ENCODE results near the gene KCNK13. TPM values are rescaled to one million over a fixed set of nuclear protein-coding genes. Genes with fewer than 3 reads are reported as not detected.
"Not testable (repeated sequence)": the region's sequence is repeated elsewhere in the genome, so short reads cannot be mapped to it uniquely, and the experiment has no call there.

The KCNK13 gene
- polyA plus RNA-seq (ENCODE audit: insufficient read length in 3 of 3): under 1 TPM; 0.13 to 0.33 (median 0.15) TPM
- long read RNA-seq, donor 1, partial matches to known transcripts: 0 of 1 reads
- long read RNA-seq, donor 1, other reads (novel, unspliced or antisense): 0 of 1 reads
- long read RNA-seq, donor 2, partial matches to known transcripts: 0 of 1 reads
- long read RNA-seq, donor 2, other reads (novel, unspliced or antisense): 0 of 1 reads
- long read RNA-seq, donor 3: 0 reads
- long read RNA-seq, donor 4: 0 reads
- long read RNA-seq, donor 5: 0 reads
- long read RNA-seq, donor 6: 0 reads
- long read RNA-seq, donor 7: 0 reads
- long read RNA-seq, donor 8: 0 reads
- long read RNA-seq, donor 9: 0 reads
- long read RNA-seq, donor 10: 0 reads
- long read RNA-seq, donor 11: 0 reads
- long read RNA-seq, donor 12, partial matches to known transcripts: 0 of 1 reads
- long read RNA-seq, donor 12, other reads (novel, unspliced or antisense): 0 of 1 reads
- long read RNA-seq, donor 13: 0 reads
- long read RNA-seq, donor 14: 0 reads
- long read RNA-seq, donor 15: 0 reads
- long read RNA-seq, donor 16: 0 reads

DNA sequence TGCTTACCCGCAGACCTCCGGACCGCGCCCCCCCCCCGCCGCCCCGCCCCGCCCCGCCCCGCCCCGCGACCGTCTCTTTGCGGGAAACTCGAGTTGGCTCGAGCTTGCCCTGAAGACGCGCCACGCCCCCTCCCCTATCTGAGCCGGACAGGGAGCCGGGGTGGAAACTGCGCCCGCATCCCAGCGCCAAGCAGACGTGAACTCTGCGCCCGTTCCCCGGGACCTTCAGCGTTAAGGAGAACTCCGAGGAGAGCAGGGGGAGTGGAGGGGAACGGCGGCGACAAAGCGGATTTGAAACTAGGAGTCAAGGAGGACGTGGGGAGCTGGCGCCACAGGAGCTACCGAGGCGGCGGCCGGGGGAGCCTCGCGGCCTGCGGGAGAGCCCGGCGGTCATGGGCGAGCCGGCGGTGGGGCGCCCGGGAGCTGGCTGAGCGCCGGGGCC, at the start of gene KCNK13:
KCNK13 (plus strand) TSS at position 310 of the 442 bp plus-strand sequence. CDS start 212 bp downstream, outside the sequence.
- DNase-seq: no peak

DNA sequence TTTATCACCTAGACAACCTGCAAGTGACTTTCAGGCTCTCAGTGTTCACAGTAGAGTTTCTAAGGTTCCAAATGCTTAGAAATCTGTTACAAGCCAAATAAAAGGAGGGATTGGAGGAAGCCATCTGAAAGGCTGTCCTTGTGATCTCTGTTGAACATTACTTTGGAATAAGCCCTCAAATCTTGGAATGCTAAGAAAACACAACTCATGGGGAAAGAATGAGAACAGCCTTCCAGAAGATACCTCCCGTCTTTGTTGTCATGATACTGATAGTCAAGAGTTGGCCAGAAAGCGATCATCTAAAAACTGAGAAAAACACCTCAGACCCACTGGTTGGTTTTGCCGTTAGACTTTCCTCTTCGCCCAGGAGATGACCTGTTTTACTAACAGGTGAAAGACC, 44.4 kb upstream of the KCNK13 start:
- DNase-seq: no peak

DNA sequence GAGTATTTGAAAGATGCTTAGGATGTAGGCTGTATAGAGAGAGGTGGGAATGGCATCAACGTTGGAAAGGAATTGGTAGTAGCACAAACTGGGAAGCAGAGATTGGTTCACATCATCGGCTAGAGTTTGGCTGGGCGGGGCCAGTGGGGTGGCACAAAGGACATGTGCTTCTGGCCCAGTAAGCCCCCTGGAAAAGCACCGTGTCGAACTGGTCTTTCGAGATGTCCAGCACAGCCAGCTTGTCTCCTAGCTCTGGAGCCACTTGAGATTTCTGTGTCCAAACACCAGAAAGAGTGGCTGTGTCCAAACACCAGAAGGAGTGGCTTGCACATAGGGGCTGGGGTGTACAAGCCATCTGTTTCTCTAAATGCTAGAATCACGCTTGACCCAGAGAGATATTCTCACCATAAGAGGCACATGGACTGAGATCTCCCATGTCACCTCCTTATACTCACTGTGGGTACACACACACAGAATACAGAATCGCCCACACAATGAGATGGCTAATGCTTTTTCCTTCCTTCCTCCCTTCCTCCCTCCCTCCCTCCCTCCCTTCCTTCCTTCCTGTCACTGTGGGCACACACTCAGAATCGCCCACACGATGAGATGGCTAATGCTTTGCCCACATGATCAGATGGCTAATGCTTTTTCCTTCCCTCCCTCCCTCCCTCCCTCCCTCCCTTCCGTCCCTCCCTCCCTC, 41.8 kb upstream of the KCNK13 start:
- no peak for DNase-seq

- no peak for DNase-seq
These were observed 38.5 kb upstream of the KCNK13 start for GRCh38 chr14:90023176-90023896.

DNA sequence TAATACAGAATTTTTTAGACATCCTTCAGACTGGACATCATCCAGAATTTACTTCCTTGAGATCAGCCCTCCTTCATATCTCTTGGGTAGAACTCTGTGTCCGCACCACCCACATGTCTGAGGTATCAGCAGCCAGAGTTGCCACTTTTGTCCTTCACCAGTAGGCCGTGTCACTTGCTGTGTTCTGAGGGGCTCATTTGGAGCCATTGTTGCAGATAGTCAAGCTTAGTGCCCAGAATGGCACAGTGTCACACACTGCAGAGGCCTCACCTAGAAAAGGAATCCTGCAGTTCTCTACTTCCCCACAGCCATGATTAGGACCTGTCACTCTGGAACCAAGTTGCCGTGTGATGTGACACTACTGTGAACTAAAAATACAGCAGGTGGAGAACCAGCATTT, 36.9 kb upstream of the KCNK13 start:
- DNase-seq: no peak

DNA sequence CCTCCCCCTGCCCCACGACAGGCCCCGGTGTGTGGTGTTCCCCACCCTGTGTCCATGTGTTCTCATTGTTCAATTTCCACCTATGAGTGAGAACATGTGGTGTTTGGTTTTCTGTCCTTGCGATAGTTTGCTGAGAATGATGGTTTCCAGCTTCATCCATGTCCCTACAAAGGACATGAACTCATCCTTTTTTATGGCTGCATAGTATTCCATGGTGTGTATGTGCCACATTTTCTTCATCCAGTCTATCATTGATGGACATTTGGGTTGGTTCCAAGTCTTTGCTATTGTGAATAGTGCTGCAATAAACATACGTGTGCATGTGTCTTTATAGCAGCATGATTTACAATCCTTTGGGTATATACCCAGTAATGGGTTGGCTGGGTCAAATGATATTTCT, 35.2 kb upstream of the KCNK13 start:
- not testable (repeated sequence) for DNase-seq

DNA sequence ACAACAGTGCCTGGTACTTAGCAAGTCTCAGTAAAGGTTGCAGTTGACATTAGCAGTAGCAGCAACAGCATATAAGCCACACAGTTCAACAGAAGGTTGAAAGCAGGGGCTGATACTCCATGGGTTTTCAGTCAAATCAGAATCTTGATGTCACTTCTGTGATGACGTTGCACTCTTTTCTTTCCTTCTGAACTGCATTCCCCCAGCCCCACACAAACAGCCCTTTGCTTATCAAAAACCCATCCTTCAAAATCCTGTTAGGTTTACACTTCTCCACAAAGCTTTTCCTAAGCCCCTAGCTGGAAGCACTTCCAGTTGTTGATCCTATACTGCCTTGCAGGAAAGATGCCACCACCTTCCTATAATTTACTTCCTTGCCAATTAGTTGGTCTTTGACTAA, 34.0 kb upstream of the KCNK13 start:
- no peak for DNase-seq

DNA sequence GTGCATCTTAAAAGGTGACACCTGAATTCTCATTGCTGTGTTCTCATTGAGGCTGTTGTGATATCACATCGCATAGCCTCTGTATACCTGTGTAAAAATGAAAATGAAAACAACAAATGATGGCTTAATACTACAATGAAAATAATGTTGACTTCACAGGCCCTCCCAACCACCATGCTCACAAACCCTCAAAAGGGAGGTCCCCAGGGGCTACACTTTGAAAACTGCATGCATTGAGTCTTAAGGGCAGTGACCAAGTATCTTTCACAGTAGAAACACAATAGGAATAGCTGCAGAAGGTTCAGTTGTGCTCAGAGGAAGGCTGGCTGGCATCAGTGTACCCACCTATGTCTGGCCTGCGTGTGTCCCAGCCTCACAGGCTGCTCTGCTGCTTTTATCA, 27.6 kb upstream of the KCNK13 start:
- no peak for DNase-seq

DNA sequence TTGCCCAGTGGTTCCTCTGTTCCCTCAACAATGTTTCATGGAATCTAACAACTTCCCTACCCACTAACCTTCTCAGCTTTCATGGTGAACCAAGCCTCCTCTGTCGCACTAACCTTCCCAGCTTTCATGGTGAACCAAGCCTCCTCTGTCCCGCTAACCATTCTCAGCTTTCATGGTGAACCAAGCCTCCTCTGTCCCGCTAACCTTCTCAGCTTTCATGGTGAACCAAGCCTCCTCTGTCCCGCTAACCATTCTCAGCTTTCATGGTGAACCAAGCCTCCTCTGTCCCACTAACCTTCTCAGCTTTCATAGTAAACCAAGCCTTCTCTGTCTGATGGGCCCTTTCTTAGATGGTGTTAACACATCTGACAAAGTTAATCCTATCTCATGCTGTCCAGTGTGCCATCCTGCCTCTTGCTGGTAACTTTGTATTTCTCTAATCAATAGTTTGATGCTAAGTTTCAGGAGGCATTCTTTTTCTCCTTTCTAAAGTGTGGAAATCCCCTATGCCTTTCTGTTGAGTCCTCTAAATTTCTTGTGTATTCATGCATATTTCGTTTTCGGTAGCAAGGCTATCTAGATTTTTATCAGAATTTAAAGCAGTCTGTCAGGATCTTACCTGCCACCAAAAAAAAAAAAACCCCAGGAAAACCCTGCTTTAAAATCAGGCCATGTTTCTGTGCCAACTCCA, 26.8 kb upstream of the KCNK13 start:
- DNase-seq: no peak

- no peak for DNase-seq
These were observed 22.4 kb upstream of the KCNK13 start for GRCh38 chr14:90039253-90040010.

DNA sequence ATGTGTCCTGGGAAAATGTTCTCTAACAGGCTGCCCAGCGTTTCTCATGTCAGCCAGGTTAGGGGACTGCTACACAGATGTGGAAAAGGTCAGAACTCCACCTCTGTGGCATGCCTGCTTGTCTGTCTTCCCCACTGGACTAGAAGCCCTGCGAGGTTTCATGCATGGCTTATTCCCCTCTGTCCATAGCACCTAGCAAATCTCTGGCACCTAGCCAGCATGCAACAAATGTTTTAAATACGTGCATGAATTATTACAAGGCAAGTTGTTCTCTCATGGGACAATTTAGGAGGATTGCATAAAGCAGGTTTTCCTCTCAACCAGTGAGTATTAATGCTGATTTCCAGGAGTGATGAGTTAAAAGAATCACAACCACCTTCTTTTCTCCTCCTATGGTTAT, 21.4 kb upstream of the KCNK13 start:
- no peak for DNase-seq

GRCh38 chr14:90042496-90043252, 19.1 kb upstream of the KCNK13 start:
- DNase-seq: no peak

DNA sequence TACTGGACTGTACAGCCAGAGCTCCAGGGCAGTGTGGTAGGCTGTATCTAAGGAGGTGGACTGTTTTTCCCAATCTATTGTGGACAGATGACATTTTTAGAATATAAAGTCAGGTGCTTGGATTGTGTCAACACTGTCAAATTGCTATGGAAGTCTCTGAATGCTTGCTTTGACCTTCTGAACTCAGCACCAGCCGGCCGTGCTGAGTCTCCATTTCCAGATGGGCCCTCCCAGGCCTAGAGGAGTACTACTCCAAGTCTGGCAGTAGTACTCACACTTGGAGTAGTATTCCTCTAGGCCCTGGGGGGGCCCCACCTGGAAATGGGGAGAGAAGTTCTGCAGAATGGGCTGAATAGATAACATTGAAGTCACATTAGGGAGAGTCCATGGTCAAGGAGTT, 16.2 kb upstream of the KCNK13 start:
- no peak for DNase-seq

GRCh38 chr14:90049390-90049789, 12.4 kb upstream of the KCNK13 start:
- no peak for DNase-seq

GRCh38 chr14:90050271-90050670, 11.5 kb upstream of the KCNK13 start:
- DNase-seq: no peak

- no peak for DNase-seq
These were observed 8.8 kb upstream of the KCNK13 start for GRCh38 chr14:90053044-90053443.

GRCh38 chr14:90054803-90055202, 7.0 kb upstream of the KCNK13 start:
- DNase-seq: no peak

- DNase-seq: no peak
These were observed 5.0 kb upstream of the KCNK13 start for GRCh38 chr14:90056826-90057225.

DNA sequence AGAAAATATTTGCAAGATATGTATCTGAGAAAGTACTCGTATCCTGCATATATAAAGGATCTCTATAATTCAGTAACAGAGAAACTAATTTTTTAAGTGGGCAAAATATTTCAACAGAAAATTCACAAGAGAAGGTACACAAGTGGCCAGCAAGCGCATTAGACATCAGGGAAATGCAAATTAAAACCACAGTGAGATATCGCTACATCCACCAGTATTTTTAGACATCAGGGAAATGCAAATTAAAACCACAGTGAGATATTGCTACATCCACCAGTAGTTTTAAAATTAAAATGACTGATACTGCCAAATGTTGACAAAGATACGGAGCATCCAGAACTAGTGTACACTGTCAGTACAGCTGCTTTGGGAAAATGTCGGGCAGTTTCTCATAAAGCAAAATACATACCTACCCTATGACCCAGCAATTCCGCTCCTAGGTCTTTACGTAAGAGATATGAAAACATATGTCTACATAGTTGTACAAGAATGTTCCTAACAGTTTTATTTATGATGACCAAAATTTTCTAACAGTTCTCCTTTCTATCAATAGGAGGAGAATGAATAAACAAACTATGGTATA, 2.8 kb upstream of the KCNK13 start:
- DNase-seq: no peak
